ENCODE results near the gene TMEM72.

TMEM72 gene

GRCh38 chr10:44925811-44926750, 14.9 kb downstream of the TMEM72 start:
- no peak for TF ChIP-seq EZH2phosphoT487 (conservative IDR thresholded peaks at IDR 0.05; ENCODE audit: low read length)
- no peak for TF ChIP-seq CTCF (IDR thresholded peaks at IDR 0.05; ENCODE audit: insufficient read depth, low read length, poor library complexity, severe bottlenecking)
- Histone ChIP-seq H3K4me3 (ENCODE audit: insufficient read depth, low read length, poor library complexity, severe bottlenecking) (no peak overlapping the region), H3K27ac (ENCODE audit: low read depth, low read length) (no peak overlapping the region), H3K79me2 (ENCODE audit: insufficient read depth, low read length) (no peaks in the 10 kb centered on the region), H3K4me2 (ENCODE audit: low read depth, low read length, poor library complexity, severe bottlenecking) (no peak overlapping the region), H3K9me3 (ENCODE audit: insufficient read depth, low read length) (no peaks in the 10 kb centered on the region), H2AFZ (ENCODE audit: low read depth, low read length, severe bottlenecking) (no peak overlapping the region), H3K36me3 (ENCODE audit: low read length) (no peaks in the 10 kb centered on the region), H3K9me2 (replicated peaks; ENCODE audit: insufficient read depth, low read length) (no peaks in the 10 kb centered on the region), H3F3A (ENCODE audit: insufficient read depth) (no peaks in the 10 kb centered on the region), H3K27me3 (ENCODE audit: low read length) (no peaks in the 10 kb centered on the region), H4K20me1 (ENCODE audit: low read depth, low read length) (no peaks in the 10 kb centered on the region), H3K9ac (ENCODE audit: low read length) (no peak overlapping the region)

- H3K27ac ChIP-seq (ENCODE audit: low read depth, low read length): no peak overlapping the region
- no peaks in the 10 kb centered on the region for H4K20me1 ChIP-seq (ENCODE audit: low read depth, low read length)
- no peaks in the 10 kb centered on the region for H3K9me2 ChIP-seq (replicated peaks; ENCODE audit: insufficient read depth, low read length)
- H3K4me2 ChIP-seq (ENCODE audit: low read depth, low read length, poor library complexity, severe bottlenecking): no peak overlapping the region
- no peak overlapping the region for H2AFZ ChIP-seq (ENCODE audit: low read depth, low read length, severe bottlenecking)
- no peaks in the 10 kb centered on the region for H3K9me3 ChIP-seq (ENCODE audit: insufficient read depth, low read length)
- TF ChIP-seq CTCF (IDR thresholded peaks at IDR 0.05; ENCODE audit: insufficient read depth, low read length, poor library complexity, severe bottlenecking) (no peak), EZH2phosphoT487 (conservative IDR thresholded peaks at IDR 0.05; ENCODE audit: low read length) (no peak)
- no peaks in the 10 kb centered on the region for H3K36me3 ChIP-seq (ENCODE audit: low read length)
- no peaks in the 10 kb centered on the region for H3F3A ChIP-seq (ENCODE audit: insufficient read depth)
- H3K4me3 ChIP-seq (ENCODE audit: insufficient read depth, low read length, poor library complexity, severe bottlenecking): no peak overlapping the region
- H3K79me2 ChIP-seq (ENCODE audit: insufficient read depth, low read length): no peaks in the 10 kb centered on the region
- no peaks in the 10 kb centered on the region for H3K27me3 ChIP-seq (ENCODE audit: low read length)
- no peak overlapping the region for H3K9ac ChIP-seq (ENCODE audit: low read length)
These were observed 15.7 kb downstream of the TMEM72 start for GRCh38 chr10:44926751-44927351.

GRCh38 chr10:44927352-44927751, 16.2 kb downstream of the TMEM72 start:
- TF ChIP-seq CTCF (IDR thresholded peaks at IDR 0.05; ENCODE audit: insufficient read depth, low read length, poor library complexity, severe bottlenecking): no peak
- no peak for TF ChIP-seq EZH2phosphoT487 (conservative IDR thresholded peaks at IDR 0.05; ENCODE audit: low read length)
- Histone ChIP-seq H3K27ac (ENCODE audit: low read depth, low read length) (no peak overlapping the region), H2AFZ (ENCODE audit: low read depth, low read length, severe bottlenecking) (no peak overlapping the region), H3F3A (ENCODE audit: insufficient read depth) (no peaks in the 10 kb centered on the region), H3K9me2 (replicated peaks; ENCODE audit: insufficient read depth, low read length) (no peaks in the 10 kb centered on the region), H3K9me3 (ENCODE audit: insufficient read depth, low read length) (no peaks in the 10 kb centered on the region), H3K79me2 (ENCODE audit: insufficient read depth, low read length) (no peaks in the 10 kb centered on the region), H3K36me3 (ENCODE audit: low read length) (no peaks in the 10 kb centered on the region), H3K27me3 (ENCODE audit: low read length) (no peaks in the 10 kb centered on the region), H4K20me1 (ENCODE audit: low read depth, low read length) (no peaks in the 10 kb centered on the region), H3K4me2 (ENCODE audit: low read depth, low read length, poor library complexity, severe bottlenecking) (no peak overlapping the region), H3K9ac (ENCODE audit: low read length) (no peak overlapping the region), H3K4me3 (ENCODE audit: insufficient read depth, low read length, poor library complexity, severe bottlenecking) (no peak overlapping the region)

Measured in SU-DHL-6 (cell line).